ENCODE data around the gene MBD4.

MBD4 gene

DNA sequence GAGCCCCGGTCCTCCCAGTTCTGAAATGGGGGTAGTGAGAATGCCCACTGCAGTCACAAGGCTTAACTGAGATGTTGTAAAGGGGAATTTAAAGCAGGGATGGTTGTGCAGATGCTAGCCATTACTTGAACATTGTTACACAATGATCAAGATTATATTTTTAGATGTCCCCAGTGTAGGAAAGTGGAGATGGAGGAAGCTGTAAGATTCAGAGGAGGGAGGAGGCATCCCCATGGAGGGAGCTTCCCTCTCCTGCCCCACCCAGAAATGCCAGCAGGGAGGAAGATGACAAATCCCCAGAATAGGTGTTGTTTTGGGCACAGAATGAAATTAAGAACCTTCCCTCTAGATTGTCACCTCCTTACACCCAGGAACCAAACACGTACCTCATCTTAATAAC is 57.4 kb downstream of the MBD4 start:
- no peak for DNase-seq (ENCODE audit: low read depth in 2 of 2)

Measured in fibroblast of skin of left quadriceps (primary cell).